Esophagus squamous epithelium (tissue), 4 donors: ENCODE results near the gene P4HB.

ENCODE experiments used
- POLR2A ChIP-seq, 4 donors: fragments of 450-650 bp; IDR thresholded peaks; one replicate each; pipeline ENCODE4 v1.6.1; 2017; ENCODE audit warnings: antibody characterized with exemption in 4 of 4, mild to moderate bottlenecking in 4 of 4, moderate library complexity in 3 of 4
- TF ChIP-seq, protein P1 (sequence below), 6 experiments: fragments of 450-650 bp in 4 of 6; fragments of 200-600 bp in 2 of 6; sonication (generic) in 2 of 6; IDR thresholded peaks; one replicate each; pipeline ENCODE4 v1.5.1; 2016 to 2019; ENCODE audit warnings: antibody characterized with exemption in 6 of 6, mild to moderate bottlenecking in 4 of 6, moderate library complexity in 4 of 6

DNA sequence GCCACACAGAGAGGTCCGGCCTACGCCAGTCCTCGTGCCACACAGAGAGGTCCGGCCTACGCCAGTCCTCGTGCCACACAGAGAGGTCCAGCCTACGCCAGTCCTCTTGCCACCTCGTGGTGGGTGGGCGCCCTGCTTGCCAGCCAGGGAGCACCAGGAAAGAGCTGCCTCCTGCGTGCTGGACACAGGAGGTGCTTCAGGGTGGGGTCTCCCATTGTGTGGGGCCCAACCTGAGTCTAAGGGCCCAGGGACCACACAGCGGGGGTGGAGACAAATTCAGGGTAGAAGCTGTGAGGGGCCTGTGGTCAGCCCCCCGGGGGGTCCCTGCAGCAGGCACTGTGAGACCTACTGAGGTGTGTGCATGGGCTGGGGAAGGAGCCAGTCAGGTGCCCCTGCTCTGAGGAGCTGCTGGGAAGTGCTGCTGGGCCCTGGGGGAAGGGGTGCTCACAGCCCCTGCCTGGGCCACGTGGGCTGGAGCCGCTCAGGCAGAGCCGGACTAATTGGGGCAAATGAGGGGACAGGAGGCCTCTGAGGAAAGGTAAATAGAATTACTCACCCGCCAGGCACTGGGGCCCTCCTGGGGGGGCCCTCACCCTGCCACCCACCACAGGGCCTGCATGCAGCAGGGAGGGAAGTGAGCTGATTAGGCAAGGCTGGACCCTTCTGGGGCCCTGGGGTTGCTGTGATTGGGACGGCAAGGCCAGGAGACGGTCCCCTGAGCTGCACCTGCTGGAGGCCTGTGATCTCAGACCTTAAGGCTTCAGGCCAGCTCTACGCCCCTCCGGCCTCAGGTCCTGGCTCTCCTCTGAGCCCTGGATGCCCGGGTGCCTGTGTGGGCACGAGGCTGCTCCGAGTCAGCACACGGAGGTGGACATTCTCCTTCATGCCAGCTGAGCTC lies 45.3 kb downstream of the P4HB start:
- TF ChIP-seq, protein P1, sequence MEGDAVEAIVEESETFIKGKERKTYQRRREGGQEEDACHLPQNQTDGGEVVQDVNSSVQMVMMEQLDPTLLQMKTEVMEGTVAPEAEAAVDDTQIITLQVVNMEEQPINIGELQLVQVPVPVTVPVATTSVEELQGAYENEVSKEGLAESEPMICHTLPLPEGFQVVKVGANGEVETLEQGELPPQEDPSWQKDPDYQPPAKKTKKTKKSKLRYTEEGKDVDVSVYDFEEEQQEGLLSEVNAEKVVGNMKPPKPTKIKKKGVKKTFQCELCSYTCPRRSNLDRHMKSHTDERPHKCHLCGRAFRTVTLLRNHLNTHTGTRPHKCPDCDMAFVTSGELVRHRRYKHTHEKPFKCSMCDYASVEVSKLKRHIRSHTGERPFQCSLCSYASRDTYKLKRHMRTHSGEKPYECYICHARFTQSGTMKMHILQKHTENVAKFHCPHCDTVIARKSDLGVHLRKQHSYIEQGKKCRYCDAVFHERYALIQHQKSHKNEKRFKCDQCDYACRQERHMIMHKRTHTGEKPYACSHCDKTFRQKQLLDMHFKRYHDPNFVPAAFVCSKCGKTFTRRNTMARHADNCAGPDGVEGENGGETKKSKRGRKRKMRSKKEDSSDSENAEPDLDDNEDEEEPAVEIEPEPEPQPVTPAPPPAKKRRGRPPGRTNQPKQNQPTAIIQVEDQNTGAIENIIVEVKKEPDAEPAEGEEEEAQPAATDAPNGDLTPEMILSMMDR (IDR thresholded peaks at IDR 0.05), result no peak
- no peak for TF ChIP-seq POLR2A (IDR thresholded peaks at IDR 0.05)
